Gastroesophageal sphincter (tissue), 3 donors: ENCODE measurements around the gene CCL13.

Experiments used
- CTCF ChIP-seq, 4 experiments: fragments of 200-600 bp in 2 of 4; fragments of 450-650 bp in 2 of 4; sonication (generic) in 1 of 4; IDR thresholded peaks; one replicate each; pipeline ENCODE4 v1.5.1; 2017 to 2019; ENCODE audit warnings: antibody characterized with exemption in 4 of 4, mild to moderate bottlenecking in 2 of 4, moderate library complexity in 2 of 4
- EP300 ChIP-seq: sonication (generic); formaldehyde crosslinking; IDR thresholded peaks from one replicate; pipeline ENCODE4 v1.6.1; 2017; ENCODE audit warnings: antibody characterized with exemption, mild to moderate bottlenecking
- POLR2A ChIP-seq, 2 donors: fragments of 450-650 bp; IDR thresholded peaks; one replicate each; pipeline ENCODE4 v1.6.1; 2017; ENCODE audit warnings: antibody characterized with exemption in 2 of 2, mild to moderate bottlenecking in 2 of 2, moderate library complexity in 1 of 2
- POLR2AphosphoS5 ChIP-seq: sonication (generic); formaldehyde crosslinking; IDR thresholded peaks from one replicate; pipeline ENCODE4 v1.6.1; 2017; ENCODE audit warnings: antibody characterized with exemption

GRCh38 chr17:34307110-34307509 is 49.2 kb upstream of the CCL13 start:
- no peak for TF ChIP-seq CTCF (IDR thresholded peaks at IDR 0.05)
- peak; percentile 13 for TF ChIP-seq POLR2AphosphoS5
- TF ChIP-seq EP300: no peak
- TF ChIP-seq POLR2A (IDR thresholded peaks at IDR 0.05): no peak
